HG03103 (cell line): Measurements from ENCODE around the gene TIMP3.

ENCODE experiments used
- ATAC-seq: cut with Tn5 transposase; IDR thresholded peaks from one replicate; pipeline ENCODE4 v1.9.1; 2021; ENCODE audit warnings: low read depth; ENCODE audit not compliant: unreplicated experiment

Gene TIMP3

DNA sequence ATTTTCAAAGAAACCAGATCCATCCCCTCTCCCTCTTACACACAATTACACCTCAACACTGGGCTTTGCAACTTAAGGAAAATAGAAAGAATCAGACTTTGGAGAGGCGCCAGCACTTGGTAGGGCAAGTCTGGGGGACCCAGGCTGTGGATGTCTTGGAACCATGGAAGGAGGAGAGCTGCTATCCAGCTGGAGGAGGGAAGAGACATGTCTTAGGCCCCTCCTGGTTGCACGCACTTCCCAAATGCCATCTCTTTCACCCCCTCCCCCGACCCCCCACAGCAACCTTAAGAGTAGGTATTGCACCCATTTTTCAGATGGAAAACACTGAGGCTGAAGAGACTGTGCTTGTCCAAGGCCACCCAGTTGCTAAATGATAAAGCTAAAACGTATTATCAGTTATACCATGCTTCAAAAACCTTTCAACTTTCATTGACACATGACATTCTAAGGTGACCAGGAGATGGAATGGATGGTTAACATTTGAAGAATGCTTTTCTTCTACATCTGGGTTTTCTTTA, 3.9 kb downstream of the TIMP3 start:
- no peak for ATAC-seq

DNA sequence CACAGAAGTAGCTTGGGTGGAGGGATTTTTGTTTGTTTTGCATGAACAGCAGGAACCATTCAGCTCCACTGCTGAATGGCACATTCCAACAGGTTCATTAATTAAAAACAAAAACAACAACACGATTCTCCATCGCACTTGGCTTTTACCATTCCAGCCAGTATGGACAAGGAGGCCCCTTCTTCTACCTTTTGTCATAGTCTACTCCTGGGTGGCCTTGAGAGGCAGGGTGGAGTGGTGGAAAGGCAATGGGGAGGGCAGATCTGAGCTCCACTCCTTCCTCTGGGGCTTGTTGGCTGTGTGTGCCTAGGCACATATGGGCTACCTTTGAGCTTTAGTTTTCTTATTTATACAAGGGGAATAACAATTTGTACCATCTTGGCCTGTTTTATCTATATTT, 4.8 kb downstream of the TIMP3 start:
- no peak for ATAC-seq

DNA sequence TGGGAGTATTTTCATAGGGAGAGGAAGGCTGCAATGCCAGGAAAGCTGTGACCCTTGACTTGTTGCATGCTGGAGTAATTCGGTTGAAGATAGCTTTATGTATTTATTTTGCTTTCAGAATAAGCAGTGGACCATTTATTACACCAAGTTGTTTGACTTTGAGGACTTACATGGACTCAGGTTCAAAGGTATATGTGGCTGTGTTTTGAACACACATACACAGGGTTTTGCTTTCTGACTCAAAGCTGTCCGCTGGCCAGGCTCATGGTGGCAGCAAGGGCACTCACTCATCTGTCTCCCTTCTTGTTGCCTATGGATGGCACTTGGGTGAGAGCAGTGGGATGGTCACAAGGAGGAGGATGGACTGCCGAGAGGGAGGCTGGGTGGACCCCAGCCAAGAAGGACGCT, 6.5 kb downstream of the TIMP3 start:
- no peak for ATAC-seq

DNA sequence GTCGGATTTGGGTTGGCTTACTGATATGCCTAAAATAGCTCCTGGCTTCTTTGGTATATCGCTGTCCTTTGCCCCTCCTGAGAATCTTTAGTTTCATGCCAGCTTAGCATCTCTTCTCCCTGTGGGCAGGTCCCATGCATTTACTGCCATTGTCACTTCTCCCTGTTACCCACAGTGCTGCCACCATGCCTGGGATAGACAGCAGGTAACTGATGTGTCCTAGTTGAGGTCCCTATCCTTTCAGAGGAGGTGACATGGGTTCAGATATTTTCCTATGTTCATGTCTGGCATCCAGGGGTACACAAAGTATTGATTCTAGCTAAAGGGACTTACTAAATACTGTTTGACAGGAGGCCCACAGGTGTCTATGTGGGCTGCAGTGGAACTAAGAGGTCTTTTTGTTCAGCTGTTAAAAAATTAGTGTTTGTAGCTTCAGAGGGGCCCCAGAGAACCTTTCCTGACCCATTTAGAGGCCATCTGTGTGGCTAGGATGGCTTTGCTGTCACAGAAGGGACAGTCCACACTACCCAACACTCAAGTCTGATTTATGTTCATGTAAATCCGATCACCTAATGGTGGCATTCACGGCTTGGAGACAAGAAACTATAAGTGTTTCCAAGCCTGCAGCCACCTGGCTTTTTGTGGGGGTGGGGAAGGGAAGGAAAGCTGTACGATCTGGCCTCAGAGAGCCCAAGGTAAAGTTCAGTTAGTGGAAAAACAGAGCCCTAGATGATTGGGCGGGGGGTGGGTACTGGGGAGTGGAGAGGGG, 8.5 kb downstream of the TIMP3 start:
- ATAC-seq = no peak

DNA sequence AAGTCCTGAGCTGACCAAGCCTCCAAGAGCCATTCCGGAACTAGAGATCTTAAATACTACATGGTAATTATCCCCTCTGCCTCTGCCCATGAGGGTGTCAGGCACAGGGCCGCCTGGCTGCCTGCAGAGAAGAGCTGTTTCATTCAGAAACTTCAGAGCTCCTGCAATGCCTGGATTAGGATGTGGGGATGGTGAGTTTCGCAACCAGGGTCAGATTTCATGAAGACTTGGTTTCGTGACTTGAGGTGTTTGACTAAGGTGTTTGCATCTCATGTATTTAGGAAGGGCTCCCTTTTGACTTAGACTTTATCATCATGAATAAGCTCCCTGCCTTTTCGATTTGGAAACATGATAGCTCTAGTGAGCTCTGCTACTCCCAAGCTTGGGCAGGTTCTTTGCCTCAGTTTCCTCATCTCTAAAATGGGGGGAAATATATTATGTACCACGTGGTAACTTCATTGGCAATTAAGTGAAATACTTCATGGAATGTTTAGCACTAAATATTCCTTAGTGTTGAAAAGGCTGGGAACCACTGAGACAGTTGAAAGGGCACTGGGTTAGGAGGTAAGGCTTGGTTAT, 9.1 kb downstream of the TIMP3 start:
- ATAC-seq = no peak

DNA sequence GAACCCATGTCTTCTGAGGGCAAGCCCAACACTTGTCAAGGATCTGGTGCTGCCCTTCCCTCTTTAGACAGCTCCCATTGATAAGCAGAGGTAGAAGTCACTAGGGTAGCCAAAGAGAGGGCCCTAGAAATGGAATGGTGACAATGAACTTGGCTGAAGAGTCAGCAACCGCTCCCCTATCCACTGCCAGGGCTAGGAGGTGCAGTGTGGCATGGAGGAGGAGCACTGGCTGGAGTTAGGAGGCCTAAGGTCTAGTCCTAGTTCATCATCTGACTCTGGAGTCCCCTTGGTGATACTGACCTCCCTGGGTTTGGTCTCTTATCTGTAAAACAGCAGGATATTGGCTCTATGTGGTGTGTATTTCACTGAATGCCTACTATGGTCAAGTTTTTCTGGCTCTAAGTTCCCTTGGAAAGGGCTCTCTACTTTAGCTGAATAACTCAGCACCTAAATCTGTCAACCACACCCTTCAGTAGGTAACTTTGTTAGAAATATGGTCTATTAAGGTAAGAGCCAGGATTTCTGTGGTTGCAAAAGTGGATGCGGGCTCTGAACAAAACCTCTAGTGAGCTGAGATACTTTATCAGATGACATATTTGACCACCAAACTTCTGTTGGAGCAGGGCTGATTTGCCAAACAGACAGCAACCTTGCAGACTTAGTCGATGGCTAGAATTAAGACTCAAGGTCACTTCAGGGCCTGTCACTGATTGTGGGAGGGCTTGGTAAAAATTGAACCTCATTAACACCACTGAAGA, 10.5 kb downstream of the TIMP3 start:
- ATAC-seq = no peak

DNA sequence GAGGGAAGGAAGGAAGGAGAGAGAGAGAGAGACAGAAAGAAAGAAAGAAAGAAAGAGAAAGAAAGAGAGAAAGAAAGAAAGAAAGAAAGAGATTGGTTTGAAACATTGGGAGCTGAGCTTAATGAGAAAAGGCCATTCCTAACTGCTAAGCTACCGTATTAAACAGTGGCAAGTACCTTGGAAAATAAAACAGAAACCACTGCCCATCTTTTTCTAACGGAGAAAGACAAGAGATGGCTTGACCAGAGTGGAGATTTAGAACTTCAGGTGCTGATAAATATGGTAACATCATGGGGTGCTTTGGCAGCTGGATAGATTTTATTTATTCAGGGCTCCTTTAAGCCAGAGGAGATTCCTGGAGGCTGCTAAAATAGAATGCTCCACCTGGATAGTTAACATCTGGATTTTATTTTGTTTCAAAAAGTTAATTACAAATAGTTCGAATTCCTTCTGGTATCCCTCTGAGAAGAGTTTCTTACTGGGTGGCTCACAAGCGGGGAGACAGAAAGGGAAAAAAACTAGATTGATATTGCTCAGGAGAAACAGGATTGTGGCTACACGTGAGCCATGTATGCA, 12.9 kb downstream of the TIMP3 start:
- ATAC-seq = no peak

DNA sequence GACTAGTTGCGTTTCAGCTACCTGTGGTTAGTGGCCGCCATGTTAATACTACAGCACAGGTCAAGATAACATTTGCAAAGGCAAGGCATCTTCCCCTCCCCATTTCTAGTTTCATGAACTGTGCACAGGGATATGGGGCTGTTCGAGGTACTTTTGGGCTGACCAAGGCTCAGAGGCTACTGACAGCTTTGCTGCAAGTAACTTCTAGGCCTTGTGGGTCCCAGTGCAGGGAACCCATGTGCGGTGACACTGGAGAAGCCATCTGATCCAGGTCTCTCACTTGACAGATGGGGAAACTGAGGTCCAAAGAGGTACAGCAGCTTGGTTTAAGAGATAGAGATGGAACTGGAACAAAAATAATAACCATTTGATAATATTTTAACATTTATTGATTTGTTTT, 13.6 kb downstream of the TIMP3 start:
- no peak for ATAC-seq

DNA sequence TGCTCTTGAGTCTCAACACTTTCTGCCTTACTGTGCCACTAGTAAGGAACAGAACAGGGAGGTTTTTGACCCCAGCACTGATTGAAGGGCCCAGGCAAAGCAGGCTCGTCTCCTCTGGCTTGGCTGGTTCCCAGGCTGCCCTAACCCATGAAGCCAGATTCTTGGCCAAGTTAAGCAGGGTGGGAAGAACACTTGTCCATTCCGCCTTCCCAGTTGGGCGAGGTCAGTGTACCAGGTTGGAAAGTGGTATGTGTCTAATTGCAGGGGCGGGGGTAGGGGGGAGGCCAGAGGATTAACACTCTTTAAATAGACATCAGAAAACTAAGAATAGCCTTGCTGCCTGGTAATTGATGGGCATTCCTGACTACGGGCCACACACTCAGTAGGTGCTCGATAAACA, 14.4 kb downstream of the TIMP3 start:
- ATAC-seq = no peak

DNA sequence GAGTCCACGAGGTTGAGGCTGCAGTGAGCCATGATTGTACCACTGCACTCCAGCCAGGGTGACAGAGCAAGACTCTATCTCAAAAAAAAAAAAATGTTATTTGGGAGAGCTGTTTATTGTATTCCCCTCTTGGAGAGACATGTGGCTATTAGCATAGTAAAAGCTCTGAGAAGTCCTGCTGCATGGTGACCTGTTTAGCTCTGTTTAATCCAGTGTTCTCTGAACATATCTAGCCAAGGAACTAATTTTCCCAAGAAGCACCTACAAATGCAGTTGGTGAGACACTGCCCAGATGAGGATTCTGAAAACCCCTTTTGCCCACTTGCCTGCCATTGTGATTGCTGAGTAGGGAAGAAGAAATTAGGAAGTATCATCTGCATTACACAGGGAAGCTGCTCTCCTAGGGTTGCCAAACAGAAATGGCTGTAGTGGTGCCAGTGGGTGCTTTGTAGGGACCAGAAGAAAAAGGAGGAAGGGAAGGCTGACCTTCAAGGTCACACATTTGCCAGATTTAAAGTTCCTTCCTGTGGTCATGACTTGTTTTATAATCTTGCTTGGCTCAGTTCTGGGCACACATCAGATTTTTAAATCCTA, 15.7 kb downstream of the TIMP3 start:
- no peak for ATAC-seq

DNA sequence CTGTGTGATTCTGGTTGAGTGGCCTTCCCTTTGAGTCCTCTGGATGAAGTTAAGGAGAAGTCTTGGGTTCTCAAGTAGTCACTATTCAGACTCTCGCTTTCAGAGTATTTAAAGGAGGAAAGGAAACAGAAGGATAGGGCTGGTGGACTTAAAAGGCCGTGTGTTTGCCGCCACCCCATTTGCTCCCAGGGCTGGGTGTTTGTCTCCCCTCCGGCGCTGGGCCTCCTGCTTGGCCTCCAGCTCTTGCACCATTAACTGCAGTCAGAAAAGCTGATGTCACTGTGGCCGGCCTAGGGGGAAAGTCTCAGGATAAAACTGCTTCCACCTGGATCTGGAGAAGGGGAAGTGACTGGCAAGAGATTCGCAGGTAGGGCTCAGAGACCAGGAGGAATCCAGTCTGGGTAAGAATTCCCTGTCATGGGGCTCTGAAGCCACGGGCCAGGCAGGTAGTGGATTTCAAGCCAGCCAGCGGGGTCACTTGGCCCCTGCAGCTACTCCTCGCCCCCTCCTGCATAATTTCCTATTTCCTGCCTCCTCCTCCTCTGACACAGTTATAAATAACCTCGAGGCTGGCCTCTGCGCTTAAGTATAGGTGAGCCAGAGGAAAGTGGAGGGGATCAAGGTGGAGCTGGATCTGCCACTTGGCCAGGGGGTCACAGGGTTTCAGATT, 17.1 kb downstream of the TIMP3 start:
- no peak for ATAC-seq

DNA sequence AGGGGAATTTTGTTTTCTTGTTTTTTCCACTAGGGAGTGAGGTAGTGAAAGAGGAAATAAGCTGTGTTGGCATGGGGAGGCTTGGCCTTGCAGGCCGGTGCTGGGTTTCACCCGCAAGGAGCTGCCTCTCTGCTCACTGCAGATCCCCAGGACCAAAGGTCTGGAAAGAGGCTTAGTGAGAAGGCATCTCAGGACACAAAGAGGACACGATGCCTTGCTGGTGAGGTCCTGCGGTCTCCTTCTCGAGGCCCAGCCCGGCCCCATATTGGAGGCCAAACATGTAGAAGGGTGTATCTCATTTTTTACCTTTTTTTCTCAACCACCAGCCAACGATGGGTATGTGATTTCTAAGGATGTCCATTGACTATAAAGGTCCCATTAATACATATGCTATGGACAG, 17.6 kb downstream of the TIMP3 start:
- ATAC-seq = no peak

DNA sequence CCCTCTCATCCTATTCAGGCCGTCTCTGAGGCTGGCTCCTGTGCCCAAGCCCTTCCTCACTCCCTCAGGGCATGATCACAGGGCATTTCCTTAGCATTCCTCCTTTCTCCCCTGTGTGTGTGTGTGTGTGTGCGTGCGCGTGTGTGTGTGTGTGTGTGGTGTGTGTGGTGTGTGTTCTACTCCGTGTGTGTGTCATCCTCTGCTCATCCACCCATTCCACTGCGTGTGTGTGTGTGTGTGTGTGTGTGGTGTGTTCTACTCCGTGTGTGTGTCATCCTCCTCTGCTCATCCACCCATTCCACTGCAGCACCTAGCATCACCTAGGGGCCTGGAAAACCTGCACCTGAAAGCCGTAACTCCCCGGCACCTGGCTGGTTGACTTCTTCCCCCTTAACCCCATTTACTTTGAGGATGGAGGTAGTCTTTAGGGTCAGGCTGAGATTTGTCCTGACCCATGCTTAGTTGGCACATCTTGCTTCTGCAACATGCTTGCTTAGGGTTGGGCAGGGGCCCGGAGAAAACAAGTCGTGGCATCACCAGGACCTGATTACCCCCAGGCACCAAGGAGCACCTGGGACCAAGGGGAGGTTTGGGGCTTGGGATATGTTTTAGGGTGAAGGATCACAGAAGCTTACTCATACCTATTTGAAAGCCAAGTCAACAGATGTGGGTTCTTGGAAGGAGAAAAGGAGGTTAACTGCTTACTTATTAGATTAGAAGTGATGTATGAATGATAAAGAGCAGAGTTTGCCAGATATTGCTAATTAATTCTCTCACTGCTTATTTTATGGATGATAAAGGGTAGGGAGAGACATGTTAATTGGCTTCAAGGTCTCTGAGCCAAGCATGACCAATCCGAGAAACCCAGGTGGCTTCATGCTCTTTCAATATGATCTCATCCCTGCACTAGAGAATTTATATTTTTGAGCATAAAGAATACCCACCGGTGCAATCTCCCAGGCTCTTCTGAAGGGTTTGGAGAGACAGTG, 18.9 kb downstream of the TIMP3 start:
- ATAC-seq = no peak

DNA sequence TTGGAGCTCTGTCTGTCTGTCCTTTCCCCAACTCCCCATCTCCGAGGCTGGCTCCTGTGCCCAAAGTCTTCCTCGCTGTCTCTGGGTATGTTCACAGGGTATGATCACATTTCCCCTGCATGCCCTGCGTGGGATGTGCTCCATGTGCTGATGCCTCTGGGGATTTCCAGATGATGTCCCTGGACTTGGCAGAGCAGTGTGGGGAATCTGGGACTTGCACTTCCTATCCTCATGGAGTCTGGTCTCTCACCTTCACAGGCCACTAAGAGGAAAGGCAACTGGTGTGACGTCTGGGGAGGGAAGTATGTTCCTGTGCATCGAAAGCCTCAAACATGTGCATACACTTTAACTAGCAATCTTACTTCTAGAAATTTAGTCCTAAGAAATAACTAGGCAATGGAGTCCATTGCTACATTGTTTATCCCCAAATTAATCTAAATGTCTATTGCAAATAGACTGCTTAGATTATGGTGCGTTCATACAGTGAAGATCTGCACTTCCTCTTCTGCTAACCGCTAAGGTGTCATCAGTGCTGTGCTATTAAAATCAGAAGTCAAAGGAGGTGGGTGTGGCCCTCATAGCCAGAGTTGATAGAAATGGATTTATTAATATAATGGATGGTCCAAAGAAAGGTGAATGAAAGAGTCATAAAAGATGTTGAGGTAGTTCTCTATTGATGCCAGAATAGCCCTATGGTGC, 20.8 kb downstream of the TIMP3 start:
- ATAC-seq = no peak

DNA sequence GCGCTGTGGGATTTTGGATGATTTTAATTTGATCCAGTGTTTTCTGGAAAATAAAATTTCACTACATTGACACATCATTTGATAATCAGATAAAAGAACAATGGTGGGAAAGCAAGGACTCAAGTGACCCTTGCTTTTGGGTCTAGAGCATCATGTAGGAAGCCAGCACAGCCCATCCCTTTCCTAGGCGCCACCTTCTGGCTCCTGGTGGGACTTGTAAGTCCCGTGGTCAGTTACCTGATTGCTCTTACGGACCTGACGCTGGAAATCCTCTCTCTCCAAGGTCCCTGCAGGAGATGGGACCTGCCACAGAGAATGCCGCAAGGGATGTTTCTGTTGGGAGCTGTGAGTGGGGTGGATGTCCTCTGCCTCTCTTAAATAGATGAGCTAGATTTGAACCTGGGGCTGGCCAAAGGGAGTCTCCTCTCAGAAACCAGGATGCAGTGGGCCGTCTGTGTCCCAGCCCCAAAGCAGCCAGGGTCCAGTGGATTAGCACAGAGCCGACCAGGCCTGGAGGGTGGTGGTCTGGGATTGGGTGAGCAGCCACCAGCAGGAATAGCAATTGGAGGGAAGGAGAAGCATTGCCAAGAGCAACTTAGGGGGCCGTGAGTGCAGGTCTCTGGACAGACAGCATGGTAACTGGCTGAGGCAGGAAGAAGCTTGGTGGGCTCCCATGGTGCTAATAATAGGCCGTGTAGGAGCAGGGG, 21.7 kb downstream of the TIMP3 start:
- ATAC-seq = no peak

DNA sequence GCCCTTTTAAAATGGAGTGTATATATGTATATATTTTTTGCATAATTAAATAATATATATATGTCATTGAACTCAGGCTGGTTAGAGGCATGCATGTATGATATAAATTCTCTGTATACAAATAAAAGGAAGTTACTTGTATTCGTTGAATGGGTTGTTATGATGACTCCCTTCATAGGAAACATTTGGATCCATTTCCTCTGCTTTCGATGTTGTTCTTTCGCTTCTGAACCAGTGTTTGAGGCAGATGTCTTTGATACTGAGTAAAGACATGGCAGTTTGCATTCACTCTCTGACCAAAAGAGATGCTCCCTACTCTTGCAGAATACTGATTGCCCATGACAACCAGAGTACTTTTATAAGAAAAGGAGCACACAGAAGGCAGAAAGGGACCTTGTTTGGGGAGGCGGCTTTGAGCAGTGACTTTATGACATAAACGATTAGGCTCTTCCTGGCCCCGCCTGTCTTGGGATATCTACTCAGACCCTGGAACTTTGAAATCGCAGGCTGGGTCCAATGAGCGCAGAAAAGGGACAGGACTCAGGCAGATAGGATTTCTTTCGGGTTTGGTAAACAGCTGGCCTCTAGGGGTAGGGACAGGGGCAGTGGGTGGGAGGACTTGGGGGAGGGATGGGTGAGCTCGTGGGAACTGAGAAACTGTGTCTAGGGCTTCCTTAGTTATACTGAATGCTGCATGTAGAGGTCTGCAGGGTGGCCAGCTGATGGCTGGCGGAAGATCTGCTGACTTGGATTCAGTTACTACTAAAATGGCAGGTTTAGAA, 23.2 kb downstream of the TIMP3 start:
- ATAC-seq = no peak

DNA sequence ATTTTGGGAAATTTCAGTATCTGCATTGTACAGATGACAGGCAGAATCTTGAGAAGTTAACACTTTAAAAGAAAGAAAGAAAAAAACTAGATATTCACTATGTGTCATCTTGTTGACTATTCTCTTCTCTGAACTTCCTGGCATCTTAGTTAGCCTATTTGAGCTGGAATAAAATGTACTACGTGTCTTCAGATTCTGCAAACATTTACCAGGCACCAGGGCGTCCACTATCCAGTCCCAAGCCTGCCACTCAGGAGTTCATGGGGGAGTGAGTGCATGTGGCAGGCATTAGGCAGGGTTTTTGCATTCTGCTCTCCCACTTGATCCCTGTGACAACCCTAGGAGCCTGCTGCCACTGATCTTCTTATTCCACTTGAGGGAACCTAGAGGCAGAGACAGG, 25.0 kb downstream of the TIMP3 start:
- no peak for ATAC-seq
